Vagina (tissue), 2 donors: Measurements from ENCODE around the gene EFNA1. TPM values are rescaled to one million over a fixed set of nuclear protein-coding genes. Genes with fewer than 3 reads are reported as not detected.

Source experiments
- DNase-seq, 2 donors: peaks; one replicate each; pipeline ENCODE4 v3.0.0-alpha.2; 2017; ENCODE audit errors: extremely low spot score in 2 of 2
- H3K27ac ChIP-seq: fragments of 200-600 bp; sonication (generic); one replicate; pipeline ENCODE4 v1.5.1; 2019
- H3K27me3 ChIP-seq: fragments of 200-600 bp; sonication (generic); one replicate; pipeline ENCODE4 v1.5.1; 2019
- H3K36me3 ChIP-seq, 2 donors: fragments of 200-600 bp; sonication (generic); one replicate each; pipeline ENCODE4 v1.5.1; 2017 to 2019
- H3K4me1 ChIP-seq: fragments of 200-600 bp; sonication (generic); one replicate; pipeline ENCODE4 v1.5.1; 2019
- H3K4me3 ChIP-seq, 2 donors: fragments of 200-600 bp; sonication (generic); 1 replicate in 1 of 2; 2 replicates in 1 of 2; pipeline ENCODE4 v1.5.1; 2016 to 2019
- H3K9me3 ChIP-seq: fragments of 200-600 bp; sonication (generic); one replicate; pipeline ENCODE4 v1.5.1; 2019
- CTCF ChIP-seq, 3 experiments: fragments of 450-650 bp in 2 of 3; fragments of 200-600 bp in 1 of 3; sonication (generic) in 1 of 3; IDR thresholded peaks; one replicate each; pipeline ENCODE4 v1.5.1; 2017 to 2019; ENCODE audit warnings: antibody characterized with exemption in 3 of 3, mild to moderate bottlenecking in 2 of 3, moderate library complexity in 2 of 3
- POLR2A ChIP-seq, 2 donors: fragments of 450-650 bp; IDR thresholded peaks; one replicate each; pipeline ENCODE4 v1.6.1; 2017; ENCODE audit warnings: antibody characterized with exemption in 2 of 2, mild to moderate bottlenecking in 2 of 2, moderate library complexity in 2 of 2
- POLR2AphosphoS5 ChIP-seq, 2 donors: sonication (generic); formaldehyde crosslinking; IDR thresholded peaks; one replicate each; pipeline ENCODE4 v1.9.0; 2017; ENCODE audit warnings: antibody characterized with exemption in 2 of 2, mild to moderate bottlenecking in 2 of 2, low read depth in 1 of 2; ENCODE audit not compliant: insufficient read depth in 1 of 2
- intact Hi-C: fragments of 100-400 bp; cut with DNase I; formaldehyde crosslinking; loops from one replicate; pipeline ENCODE4 v1.15.1; 2023
- total RNA-seq: library from RNA; depleted of rRNA; stranded (reverse); fragments of >200 nt; gene quantifications from one replicate; pipeline ENCODE4 v1.2.3, GENCODE V29; 2016

EFNA1 gene
- total RNA-seq, 1 donor from 2014 or later, result 57.9 TPM

GRCh38 chr1:155080312-155081228, 47.1 kb upstream of the EFNA1 start:
- Histone ChIP-seq H3K27ac (peak overlapping the region; percentile 60), H3K27me3 (peaks cover 24% of the 10 kb centered on the region), H3K9me3 (no peaks in the 10 kb centered on the region), H3K36me3 (no peaks in the 10 kb centered on the region), H3K4me3 (peak overlapping the region; percentile 43 to 49), H3K4me1 (peaks cover 58% of the 10 kb centered on the region)
- TF ChIP-seq POLR2AphosphoS5 (IDR thresholded peaks at IDR 0.05; ENCODE audit: insufficient read depth in 1 of 2, low read depth in 1 of 2) (peak in 1 of 2 donors; percentile 8), CTCF (IDR thresholded peaks at IDR 0.05) (no peak), POLR2A (IDR thresholded peaks at IDR 0.05) (no peak)
- DNase-seq, result no peak
- intact Hi-C loops, result no loop called here

GRCh38 chr1:155081472-155082300, 46.0 kb upstream of the EFNA1 start:
- no peak for DNase-seq
- Histone ChIP-seq H3K36me3 (no peaks in the 10 kb centered on the region), H3K27ac (peak overlapping the region; percentile 51), H3K9me3 (no peaks in the 10 kb centered on the region), H3K4me1 (peaks cover 70% of the 10 kb centered on the region), H3K4me3 (peak overlapping the region; percentile 38 to 43), H3K27me3 (peaks cover 24% of the 10 kb centered on the region)
- no peak for TF ChIP-seq CTCF (IDR thresholded peaks at IDR 0.05)
- TF ChIP-seq POLR2A (IDR thresholded peaks at IDR 0.05), result no peak
- TF ChIP-seq POLR2AphosphoS5 (IDR thresholded peaks at IDR 0.05; ENCODE audit: insufficient read depth in 1 of 2, low read depth in 1 of 2), result no peak
- intact Hi-C loops, result no loop called here

- H3K4me1 ChIP-seq, result peaks cover 70% of the 10 kb centered on the region
- intact Hi-C loops, result no loop called here
- peak overlapping the region; percentile 51 for H3K27ac ChIP-seq
- H3K4me3 ChIP-seq, result peak overlapping the region; percentile 38 to 43
- TF ChIP-seq CTCF (IDR thresholded peaks at IDR 0.05) (no peak), POLR2AphosphoS5 (IDR thresholded peaks at IDR 0.05; ENCODE audit: insufficient read depth in 1 of 2, low read depth in 1 of 2) (no peak), POLR2A (IDR thresholded peaks at IDR 0.05) (no peak)
- peaks cover 24% of the 10 kb centered on the region for H3K27me3 ChIP-seq
- H3K9me3 ChIP-seq, result no peaks in the 10 kb centered on the region
- no peaks in the 10 kb centered on the region for H3K36me3 ChIP-seq
- peak in 1 of 2 donors; percentile 83 for DNase-seq
These were observed 45.2 kb upstream of the EFNA1 start for GRCh38 chr1:155082301-155083051.

GRCh38 chr1:155083052-155083541, 44.6 kb upstream of the EFNA1 start:
- Histone ChIP-seq H3K27me3 (peaks cover 24% of the 10 kb centered on the region), H3K4me1 (peaks cover 70% of the 10 kb centered on the region), H3K36me3 (no peaks in the 10 kb centered on the region), H3K27ac (peak overlapping the region; percentile 51), H3K9me3 (no peaks in the 10 kb centered on the region), H3K4me3 (peak overlapping the region in 1 of 2 donors; percentile 43)
- intact Hi-C loops, result no loop called here
- no peak for TF ChIP-seq CTCF (IDR thresholded peaks at IDR 0.05)
- no peak for TF ChIP-seq POLR2A (IDR thresholded peaks at IDR 0.05)
- no peak for TF ChIP-seq POLR2AphosphoS5 (IDR thresholded peaks at IDR 0.05; ENCODE audit: insufficient read depth in 1 of 2, low read depth in 1 of 2)
- DNase-seq, result no peak
